Upper lobe of right lung (tissue), 1 donor: Measurements from ENCODE around the gene ETFRF1. TPM values are rescaled to one million over a fixed set of nuclear protein-coding genes. Genes with fewer than 3 reads are reported as not detected.

Experiments used
- ATAC-seq: fragments of 200-7000 bp; cut with Tn5 transposase; one replicate; pipeline ENCODE4 v1.9.1; 2020; ENCODE audit warnings: mild to moderate bottlenecking, moderate library complexity
- DNase-seq: peaks from one replicate; pipeline ENCODE4 v3.0.0-alpha.2; 2020
- H3K27ac ChIP-seq: fragments of 200-600 bp; one replicate; pipeline ENCODE4 v1.8.0; 2022
- H3K27me3 ChIP-seq: fragments of 200-600 bp; one replicate; pipeline ENCODE4 v1.8.0; 2022; ENCODE audit warnings: mild to moderate bottlenecking
- H3K36me3 ChIP-seq: fragments of 200-600 bp; one replicate; pipeline ENCODE4 v1.8.0; 2022
- H3K4me1 ChIP-seq: fragments of 200-600 bp; one replicate; pipeline ENCODE4 v1.8.0; 2022
- H3K4me3 ChIP-seq: fragments of 200-600 bp; one replicate; pipeline ENCODE4 v1.8.0; 2022; ENCODE audit warnings: mild to moderate bottlenecking
- H3K9me3 ChIP-seq: fragments of 200-600 bp; one replicate; pipeline ENCODE4 v1.8.0; 2022
- intact Hi-C: fragments of 100-400 bp; cut with DNase I; formaldehyde crosslinking; loops from one replicate; pipeline ENCODE4 v1.11.0; 2022
- long read RNA-seq: library from polyadenylated mRNA; unstranded; transcript quantifications from one replicate; pipeline ENCODE4 v2.0.0, GENCODE V29; 2021
- total RNA-seq: library from RNA; stranded (reverse); fragmentation: NEBNext Ultra II Directional; extraction: Animal tissue kit (Norgen Biotek cat#: 25700); gene quantifications from one replicate; pipeline ENCODE4 v1.2.1, GENCODE V29; 2021
- TF ChIP-seq, protein P1 (sequence below): fragments of 200-600 bp; IDR thresholded peaks from one replicate; pipeline ENCODE4 v1.8.0; 2022; ENCODE audit warnings: antibody characterized with exemption
- donor health status: DM: no; HTN: yes; CAD: no; lungs with severe emphysema.

Gene ETFRF1
- 21.9 TPM for total RNA-seq
- long read RNA-seq, transcript ETFRF1-201 (3 exons, 1,134 nt), result major isoform, 16 of 21 reads
- long read RNA-seq, partial matches to known transcripts, result 0 of 21 reads
- long read RNA-seq, other reads (novel, unspliced or antisense), result 4 of 21 reads

DNA sequence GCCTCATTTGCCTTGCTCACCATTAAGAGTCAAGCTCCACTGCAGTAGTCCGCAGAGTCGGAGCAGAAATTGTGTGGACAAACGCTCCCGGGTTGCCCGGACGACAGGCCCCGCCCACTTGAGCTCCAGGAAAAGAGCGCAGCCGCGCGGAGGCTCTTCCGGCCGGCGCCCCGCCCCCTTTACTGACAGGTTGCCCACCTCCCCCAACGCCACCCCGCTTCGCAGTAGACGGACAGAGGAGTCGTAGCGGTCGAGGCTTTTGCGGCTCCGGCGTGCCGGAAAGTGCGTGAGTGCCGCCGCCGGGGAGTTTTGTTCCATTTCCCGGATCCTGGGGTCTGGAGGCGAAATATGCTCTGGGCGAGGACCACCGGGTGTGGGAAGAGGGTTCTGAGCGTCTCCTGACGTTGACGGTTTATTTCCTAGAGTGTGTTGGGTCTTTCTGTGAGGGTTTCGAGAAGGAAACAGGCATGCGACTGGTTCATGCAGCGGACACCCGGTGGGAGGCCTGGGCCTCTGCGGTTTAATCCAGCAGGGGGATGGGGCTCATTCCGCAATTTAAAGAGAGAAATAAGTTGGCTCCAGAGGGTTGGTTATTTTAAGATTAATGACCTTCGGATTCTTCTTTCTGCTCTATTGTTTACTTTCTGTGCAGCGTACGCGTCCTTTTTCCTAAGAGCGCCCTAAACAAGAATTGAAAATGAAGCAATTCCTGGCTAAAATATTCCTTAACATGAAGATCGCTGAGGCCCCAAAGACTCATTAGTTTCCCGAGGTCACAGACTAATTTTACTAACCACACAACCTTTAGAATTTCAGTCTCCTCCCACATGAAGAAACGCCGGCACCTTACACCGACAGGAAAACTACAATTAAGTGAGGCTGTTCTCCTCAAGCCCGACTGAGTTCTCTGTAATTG, at the start of gene ETFRF1, which contains the start of gene DNAI7:
Gene ETFRF1, plus strand, starts transcription at position 182 of the 916 bp plus-strand sequence. CDS start 8,720 bp downstream, outside the sequence.
Gene DNAI7, minus strand, starts transcription at position 105 of the 916 bp plus-strand sequence. Its CDS starts 82 bp downstream, at position 23.
- H3K36me3 ChIP-seq, result no peaks in the 10 kb centered on the region
- TF ChIP-seq, protein P1, sequence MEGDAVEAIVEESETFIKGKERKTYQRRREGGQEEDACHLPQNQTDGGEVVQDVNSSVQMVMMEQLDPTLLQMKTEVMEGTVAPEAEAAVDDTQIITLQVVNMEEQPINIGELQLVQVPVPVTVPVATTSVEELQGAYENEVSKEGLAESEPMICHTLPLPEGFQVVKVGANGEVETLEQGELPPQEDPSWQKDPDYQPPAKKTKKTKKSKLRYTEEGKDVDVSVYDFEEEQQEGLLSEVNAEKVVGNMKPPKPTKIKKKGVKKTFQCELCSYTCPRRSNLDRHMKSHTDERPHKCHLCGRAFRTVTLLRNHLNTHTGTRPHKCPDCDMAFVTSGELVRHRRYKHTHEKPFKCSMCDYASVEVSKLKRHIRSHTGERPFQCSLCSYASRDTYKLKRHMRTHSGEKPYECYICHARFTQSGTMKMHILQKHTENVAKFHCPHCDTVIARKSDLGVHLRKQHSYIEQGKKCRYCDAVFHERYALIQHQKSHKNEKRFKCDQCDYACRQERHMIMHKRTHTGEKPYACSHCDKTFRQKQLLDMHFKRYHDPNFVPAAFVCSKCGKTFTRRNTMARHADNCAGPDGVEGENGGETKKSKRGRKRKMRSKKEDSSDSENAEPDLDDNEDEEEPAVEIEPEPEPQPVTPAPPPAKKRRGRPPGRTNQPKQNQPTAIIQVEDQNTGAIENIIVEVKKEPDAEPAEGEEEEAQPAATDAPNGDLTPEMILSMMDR, result no peak
- intact Hi-C loops, result no loop called here

DNA sequence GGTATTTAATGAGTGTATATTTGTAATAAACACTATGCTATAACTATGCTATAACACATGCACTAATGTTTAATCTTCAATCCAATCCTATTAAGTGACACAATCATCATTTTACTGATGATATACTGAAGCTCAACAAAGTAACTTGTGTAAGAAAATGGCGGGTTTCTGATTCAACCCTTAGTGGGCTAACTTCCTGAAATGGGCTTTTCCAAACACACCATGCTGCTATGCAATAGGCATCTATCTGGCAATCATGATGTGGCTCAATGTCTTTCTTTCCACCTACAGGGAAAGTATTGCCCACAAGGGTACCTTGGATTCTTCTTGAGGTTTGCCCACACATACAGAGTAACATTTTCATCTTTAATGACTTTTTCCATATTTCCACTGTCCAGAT, 48.4 kb upstream of the ETFRF1 start:
- DNase-seq (no peak), ATAC-seq (no peak)
- no peaks in the 10 kb centered on the region for H3K27me3 ChIP-seq
- intact Hi-C loops, result no loop called here
- no peak overlapping the region for H3K4me3 ChIP-seq
- TF ChIP-seq, protein P1, result no peak
- H3K4me1 ChIP-seq, result no peaks in the 10 kb centered on the region
- H3K27ac ChIP-seq, result no peak overlapping the region
- no peaks in the 10 kb centered on the region for H3K9me3 ChIP-seq
- H3K36me3 ChIP-seq, result no peaks in the 10 kb centered on the region

More for the DNA sequence above, at the start of gene ETFRF1, which contains the start of gene DNAI7:
- ATAC-seq, result peak; percentile 100
- Histone ChIP-seq H3K4me1 (peaks cover 15% of the 10 kb centered on the region), H3K9me3 (no peaks in the 10 kb centered on the region), H3K27me3 (no peaks in the 10 kb centered on the region), H3K27ac (peak within 1 kb of the TSS; percentile 95), H3K4me3 (peak within 1 kb of the TSS; percentile 67)
- DNase-seq, result peak; percentile 100

DNA sequence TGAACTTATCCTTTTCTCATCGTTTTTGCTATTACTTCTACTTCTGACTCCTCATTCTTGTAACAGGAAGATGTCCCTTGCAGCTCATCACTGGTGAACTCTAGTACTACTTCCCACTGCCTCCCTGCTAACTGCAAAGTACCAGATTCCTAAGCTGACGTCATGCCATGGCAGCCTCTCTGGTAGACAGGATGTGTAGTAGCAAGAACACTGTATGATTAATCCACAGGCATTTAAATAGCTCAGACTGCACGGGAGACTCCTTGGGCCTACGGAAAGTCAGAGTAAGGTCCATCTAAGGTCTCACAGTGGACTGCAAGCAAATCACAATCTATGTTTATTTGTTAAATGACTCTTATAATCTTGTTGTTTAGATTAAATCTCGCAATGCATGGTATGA, 43.6 kb upstream of the ETFRF1 start:
- DNase-seq (no peak), ATAC-seq (peak; percentile 65)
- intact Hi-C loops, result no loop called here

GRCh38 chr12:25152055-25152454, 43.0 kb upstream of the ETFRF1 start:
- Histone ChIP-seq H3K27ac (no peak overlapping the region), H3K27me3 (no peaks in the 10 kb centered on the region), H3K4me1 (no peaks in the 10 kb centered on the region), H3K9me3 (no peaks in the 10 kb centered on the region), H3K36me3 (no peaks in the 10 kb centered on the region), H3K4me3 (no peak overlapping the region)
- intact Hi-C loops, result no loop called here
- ATAC-seq, result no peak
- TF ChIP-seq, protein P1, result no peak
- no peak for DNase-seq

More for the DNA sequence above, 43.6 kb upstream of the ETFRF1 start:
- Histone ChIP-seq H3K4me1 (no peaks in the 10 kb centered on the region), H3K27me3 (no peaks in the 10 kb centered on the region), H3K36me3 (no peaks in the 10 kb centered on the region), H3K4me3 (no peak overlapping the region), H3K9me3 (no peaks in the 10 kb centered on the region), H3K27ac (no peak overlapping the region)
- TF ChIP-seq, protein P1, result no peak

DNA sequence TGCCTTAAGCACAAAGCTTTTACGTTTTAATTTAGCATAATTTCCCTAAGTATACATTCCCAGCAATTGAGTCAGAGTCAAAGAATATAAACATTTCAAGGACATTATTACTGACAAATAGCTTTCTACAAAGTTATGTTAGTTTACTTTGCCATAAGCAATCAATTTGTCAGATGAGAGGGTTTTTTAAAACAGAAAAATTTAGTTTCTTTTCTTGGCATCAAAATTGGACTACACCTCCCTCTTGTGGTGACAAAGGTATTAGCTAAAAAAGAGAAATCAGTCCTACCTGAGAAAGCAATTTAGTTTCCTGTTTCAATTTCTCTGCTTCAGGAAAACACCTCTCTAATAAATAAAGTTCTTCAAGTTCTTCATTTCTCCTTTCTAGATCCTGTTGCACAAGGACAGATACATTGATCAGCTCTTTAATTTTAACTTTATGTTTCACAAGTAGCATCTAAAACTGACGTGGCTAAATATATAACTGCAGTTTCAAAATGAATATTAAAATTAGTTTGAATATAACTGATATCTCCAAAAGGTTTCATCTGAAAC, 39.9 kb upstream of the ETFRF1 start:
- DNase-seq (no peak), ATAC-seq (no peak)
- Histone ChIP-seq H3K9me3 (no peaks in the 10 kb centered on the region), H3K27me3 (no peaks in the 10 kb centered on the region), H3K4me3 (no peak overlapping the region), H3K4me1 (no peaks in the 10 kb centered on the region), H3K27ac (no peak overlapping the region), H3K36me3 (no peaks in the 10 kb centered on the region)
- intact Hi-C loops, result no loop called here
- TF ChIP-seq, protein P1, result peak; percentile 68
